ENCODE measurements around the gene SYNC.
"Not testable (repeated sequence)": the region's sequence is repeated elsewhere in the genome, so short reads cannot be mapped to it uniquely, and the experiment has no call there.

SYNC gene

GRCh38 chr1:32642292-32642827, 60.2 kb downstream of the SYNC start:
- not testable (repeated sequence) for DNase-seq

DNA sequence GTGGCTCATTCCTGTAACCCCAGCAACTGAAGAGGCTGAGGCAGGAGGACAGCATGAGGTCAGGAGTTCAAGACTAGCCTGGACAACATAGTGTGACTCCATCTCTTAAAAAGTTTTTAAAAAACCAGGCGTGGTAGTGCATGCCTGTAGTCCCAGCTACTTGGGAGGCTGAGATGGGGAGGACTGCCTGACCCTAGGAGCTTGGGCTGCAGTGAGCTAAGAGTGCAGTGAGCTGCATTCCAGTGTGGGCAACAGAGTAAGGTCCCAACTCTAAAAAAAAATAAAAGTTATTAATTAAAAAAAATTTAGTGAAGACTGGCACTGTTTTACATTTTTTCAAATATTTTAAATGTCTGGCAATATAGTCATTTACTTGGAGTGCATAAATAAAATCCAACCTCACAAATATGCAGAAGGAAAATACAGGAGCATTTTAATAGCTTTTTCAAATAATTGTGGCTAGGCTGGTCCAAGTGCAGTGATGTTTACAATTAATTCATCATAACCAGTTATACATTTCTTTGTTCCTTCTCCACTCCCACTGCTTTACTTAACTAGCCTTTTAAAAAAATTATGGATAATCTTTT, 63.0 kb downstream of the SYNC start:
- no peak for DNase-seq

GRCh38 chr1:32636914-32637645, 65.5 kb downstream of the SYNC start:
- no peak for DNase-seq

DNA sequence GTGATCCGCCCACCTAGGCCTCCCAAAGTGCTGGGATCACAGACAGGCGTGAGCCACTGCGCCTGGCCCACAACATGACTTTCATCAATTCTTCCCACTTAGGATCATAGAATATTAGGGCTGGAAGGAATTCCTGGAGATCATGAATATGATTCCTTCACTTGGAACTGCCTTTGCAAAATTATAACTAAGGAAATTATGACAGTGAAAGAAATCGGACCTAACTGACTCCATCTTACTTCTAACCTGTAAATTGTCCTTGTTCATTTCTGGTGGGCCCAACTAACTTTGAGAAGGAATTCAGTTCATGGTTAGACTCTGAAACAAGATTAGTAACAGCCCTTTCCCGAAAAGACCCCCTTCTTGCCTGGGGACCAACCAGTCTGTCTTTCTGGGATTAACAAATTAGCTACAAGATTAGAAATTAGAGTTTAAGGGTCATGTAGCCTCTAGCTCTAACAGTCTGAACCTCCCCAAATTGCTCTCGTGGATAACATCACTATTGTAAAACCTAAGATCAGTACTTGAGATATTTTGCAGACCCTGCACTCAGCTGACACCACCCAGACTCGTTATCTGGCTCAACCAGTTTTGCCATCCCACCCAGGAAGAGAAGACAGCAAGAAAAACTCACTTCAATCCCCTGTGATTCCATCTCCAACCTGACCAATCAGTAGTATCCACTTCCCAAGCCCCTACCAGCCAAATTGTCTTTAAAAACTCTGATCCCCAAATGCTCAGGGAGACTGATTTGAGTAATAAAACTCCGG, 66.9 kb downstream of the SYNC start:
- DNase-seq = peak; percentile 73

- DNase-seq = no peak
Measured at GRCh38 chr1:32632829-32633228, 69.7 kb downstream of the SYNC start.

- not testable (repeated sequence) for DNase-seq
Measured at GRCh38 chr1:32630173-32630572, 72.4 kb downstream of the SYNC start.
